ENCODE data around the gene SERGEF.

The SERGEF gene

DNA sequence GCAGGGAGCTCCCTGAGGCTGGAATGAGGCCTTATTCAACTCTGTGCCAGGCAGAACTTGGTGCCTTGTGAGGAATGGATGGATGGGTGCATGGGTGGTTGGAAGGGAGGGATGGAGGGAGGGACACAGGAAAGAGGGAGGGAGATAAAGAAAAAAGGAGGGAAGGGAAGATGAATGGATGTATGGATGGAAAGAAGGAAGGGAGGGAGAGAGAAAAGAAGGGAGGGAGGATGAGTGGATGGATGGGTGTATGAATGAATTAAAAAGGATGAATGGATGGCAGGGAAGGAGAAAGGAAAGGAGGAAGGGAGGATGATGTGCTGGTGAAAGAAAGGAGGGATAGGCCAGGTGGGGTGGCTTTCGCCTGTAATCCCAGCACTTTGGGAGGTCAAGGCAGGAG, 243.6 kb downstream of the SERGEF start:
- in situ Hi-C loops (cut with MboI; ENCODE audit: low pct_unique_long_range_greater_than_20kb, low sequenced_read_pairs, unreplicated experiment): loop anchor here (10.0 kb wide), 1 partner anchor 206 kb away; no protein-coding TSS in a partner anchor
- DNase-seq (ENCODE audit: low spot score): no peak
- TF ChIP-seq, protein P1, sequence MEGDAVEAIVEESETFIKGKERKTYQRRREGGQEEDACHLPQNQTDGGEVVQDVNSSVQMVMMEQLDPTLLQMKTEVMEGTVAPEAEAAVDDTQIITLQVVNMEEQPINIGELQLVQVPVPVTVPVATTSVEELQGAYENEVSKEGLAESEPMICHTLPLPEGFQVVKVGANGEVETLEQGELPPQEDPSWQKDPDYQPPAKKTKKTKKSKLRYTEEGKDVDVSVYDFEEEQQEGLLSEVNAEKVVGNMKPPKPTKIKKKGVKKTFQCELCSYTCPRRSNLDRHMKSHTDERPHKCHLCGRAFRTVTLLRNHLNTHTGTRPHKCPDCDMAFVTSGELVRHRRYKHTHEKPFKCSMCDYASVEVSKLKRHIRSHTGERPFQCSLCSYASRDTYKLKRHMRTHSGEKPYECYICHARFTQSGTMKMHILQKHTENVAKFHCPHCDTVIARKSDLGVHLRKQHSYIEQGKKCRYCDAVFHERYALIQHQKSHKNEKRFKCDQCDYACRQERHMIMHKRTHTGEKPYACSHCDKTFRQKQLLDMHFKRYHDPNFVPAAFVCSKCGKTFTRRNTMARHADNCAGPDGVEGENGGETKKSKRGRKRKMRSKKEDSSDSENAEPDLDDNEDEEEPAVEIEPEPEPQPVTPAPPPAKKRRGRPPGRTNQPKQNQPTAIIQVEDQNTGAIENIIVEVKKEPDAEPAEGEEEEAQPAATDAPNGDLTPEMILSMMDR (IDR thresholded peaks at IDR 0.05; ENCODE audit: extremely low read depth, insufficient read depth, missing control alignments): no peak

DNA sequence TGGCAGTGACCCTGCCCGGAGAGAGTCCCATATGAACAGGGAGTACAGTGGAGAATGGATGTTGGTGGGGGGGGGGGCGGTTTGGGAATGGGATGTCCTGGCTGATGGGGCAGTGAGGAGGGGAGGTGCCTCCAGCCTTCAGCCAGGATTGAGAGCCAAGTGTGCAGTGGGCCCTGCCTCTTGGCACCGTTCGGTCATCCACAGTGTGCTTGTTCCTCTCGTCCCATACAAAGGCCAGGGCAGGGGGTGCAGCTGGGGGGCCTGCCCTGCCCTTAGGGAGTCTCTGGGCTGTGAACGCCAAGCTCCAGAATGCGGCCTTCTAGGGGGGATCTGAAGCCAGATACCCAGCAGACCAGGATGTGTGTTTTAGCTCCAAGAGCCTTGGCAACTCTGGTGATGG, 244.3 kb downstream of the SERGEF start:
- TF ChIP-seq, protein P1 (IDR thresholded peaks at IDR 0.05; ENCODE audit: extremely low read depth, insufficient read depth, missing control alignments): no peak
- no peak for DNase-seq (ENCODE audit: low spot score)
- in situ Hi-C loops (cut with MboI; ENCODE audit: low pct_unique_long_range_greater_than_20kb, low sequenced_read_pairs, unreplicated experiment): loop anchor here (10.0 kb wide), 1 partner anchor 206 kb away; no protein-coding TSS in a partner anchor

DNA sequence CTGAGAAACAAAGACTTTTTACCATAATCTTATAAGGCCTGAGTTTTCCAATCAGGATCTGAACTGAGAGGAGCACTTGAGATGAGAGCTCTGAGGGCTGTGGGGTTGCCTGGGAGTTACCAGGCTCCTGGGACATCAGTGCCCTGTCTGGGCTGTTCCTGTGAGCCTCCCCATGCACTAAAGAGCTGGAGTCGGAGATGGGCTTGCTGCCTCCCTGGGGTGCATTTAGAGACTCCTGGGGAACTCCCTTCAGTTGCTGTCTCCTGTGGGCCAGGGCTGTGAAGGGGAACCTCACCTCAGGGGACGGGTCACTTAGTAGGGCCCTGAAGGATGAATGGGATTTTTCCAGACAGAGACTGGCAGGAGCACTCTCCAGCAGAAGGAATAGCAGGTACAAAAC, 244.9 kb downstream of the SERGEF start:
- no peak for DNase-seq (ENCODE audit: low spot score)
- in situ Hi-C loops (cut with MboI; ENCODE audit: low pct_unique_long_range_greater_than_20kb, low sequenced_read_pairs, unreplicated experiment): loop anchor here (10.0 kb wide), 1 partner anchor 207 kb away; no protein-coding TSS in a partner anchor
- TF ChIP-seq, protein P1 (IDR thresholded peaks at IDR 0.05; ENCODE audit: extremely low read depth, insufficient read depth, missing control alignments): no peak

DNA sequence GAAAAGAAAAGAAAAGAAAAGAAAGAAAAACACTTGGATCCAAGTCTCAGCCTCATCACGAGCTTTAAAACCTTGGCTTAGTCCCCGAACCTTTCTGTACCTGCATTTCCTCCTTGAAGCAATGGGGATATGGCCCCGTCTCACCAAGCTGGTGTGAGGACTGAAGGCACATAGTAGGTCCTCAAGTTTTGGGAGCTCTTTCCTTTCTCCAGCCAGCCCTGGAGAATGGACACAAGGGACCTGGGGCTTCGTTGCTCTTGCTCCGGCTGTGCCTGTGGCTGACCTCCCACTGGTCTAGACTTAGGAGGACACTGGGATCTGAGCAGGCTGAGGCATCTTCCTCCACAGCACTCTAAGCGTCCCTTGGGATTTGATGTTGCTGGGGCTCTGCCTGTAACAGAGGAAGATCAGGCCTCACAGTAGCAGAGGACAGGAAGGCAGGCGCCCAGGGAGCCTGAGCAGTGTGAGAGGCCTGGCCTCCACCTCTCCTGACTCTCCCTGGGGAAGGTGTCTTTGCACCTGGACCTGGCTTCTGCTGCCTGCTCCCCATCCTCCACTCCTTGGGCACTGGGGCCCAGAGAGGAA, 245.5 kb downstream of the SERGEF start:
- in situ Hi-C loops (cut with MboI; ENCODE audit: low pct_unique_long_range_greater_than_20kb, low sequenced_read_pairs, unreplicated experiment): loop anchor here (10.0 kb wide), 1 partner anchor 207 kb away; no protein-coding TSS in a partner anchor
- TF ChIP-seq, protein P1 (IDR thresholded peaks at IDR 0.05; ENCODE audit: extremely low read depth, insufficient read depth, missing control alignments): no peak
- DNase-seq (ENCODE audit: low spot score): no peak

DNA sequence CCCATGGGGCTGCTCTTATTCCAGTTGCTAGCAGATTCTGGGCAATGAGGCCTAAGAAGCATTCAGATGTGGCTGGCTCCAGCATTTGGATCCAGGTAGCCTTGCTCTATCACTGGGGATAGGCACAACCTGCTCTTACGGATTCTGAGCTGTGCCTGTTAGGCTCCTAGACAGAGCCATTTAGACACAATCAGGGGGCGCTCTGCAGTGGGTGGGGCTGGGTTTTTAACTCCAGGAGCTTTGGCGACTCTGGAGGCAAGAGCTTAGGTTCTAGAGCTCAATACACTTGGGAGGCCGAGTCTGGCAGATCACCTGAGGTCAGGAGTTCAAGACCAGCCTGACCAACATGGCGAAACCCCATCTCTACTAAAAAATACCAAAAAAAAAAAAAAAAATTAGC, 246.3 kb downstream of the SERGEF start:
- in situ Hi-C loops (cut with MboI; ENCODE audit: low pct_unique_long_range_greater_than_20kb, low sequenced_read_pairs, unreplicated experiment): loop anchor here (10.0 kb wide), 1 partner anchor 208 kb away; no protein-coding TSS in a partner anchor
- no peak for DNase-seq (ENCODE audit: low spot score)
- TF ChIP-seq, protein P1 (IDR thresholded peaks at IDR 0.05; ENCODE audit: extremely low read depth, insufficient read depth, missing control alignments): peak; percentile 45

DNA sequence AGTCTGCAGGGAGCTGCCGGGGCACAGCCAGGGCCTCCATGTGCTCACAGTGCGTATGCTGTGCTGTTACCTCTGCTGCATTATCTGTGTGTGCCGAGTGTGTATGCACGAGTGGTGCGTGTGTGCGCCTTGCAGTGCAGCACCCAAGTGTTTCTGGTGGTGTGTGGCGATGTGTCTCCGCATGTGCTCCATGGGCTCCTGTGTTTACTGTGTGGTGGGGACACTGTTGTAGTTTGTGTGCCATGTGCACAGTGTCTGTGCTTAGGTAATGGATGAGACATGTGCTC, 246.8 kb downstream of the SERGEF start:
- in situ Hi-C loops (cut with MboI; ENCODE audit: low pct_unique_long_range_greater_than_20kb, low sequenced_read_pairs, unreplicated experiment): loop anchor here (10.0 kb wide), 1 partner anchor 209 kb away; no protein-coding TSS in a partner anchor
- TF ChIP-seq, protein P1 (IDR thresholded peaks at IDR 0.05; ENCODE audit: extremely low read depth, insufficient read depth, missing control alignments): no peak
- DNase-seq (ENCODE audit: low spot score): no peak
